ENCODE measurements around the gene GAN.
A peak's percentile ranks its signal among the peaks of the same experiment; 100 is the strongest.

The GAN gene

GRCh38 chr16:81358860-81359259 is 44.1 kb downstream of the GAN start:
- DNase-seq = no peak

- DNase-seq = no peak
Observed at GRCh38 chr16:81360135-81360534, 45.4 kb downstream of the GAN start.

GRCh38 chr16:81365731-81366130 is 51.0 kb downstream of the GAN start:
- DNase-seq = no peak

- peak in 1 of 2 donors; percentile 61 for DNase-seq
Observed at GRCh38 chr16:81366316-81366932, 51.7 kb downstream of the GAN start.

GRCh38 chr16:81367821-81368220 is 53.1 kb downstream of the GAN start:
- DNase-seq = no peak

GRCh38 chr16:81369888-81370504 is 55.2 kb downstream of the GAN start:
- DNase-seq = no peak

- no peak for DNase-seq
Observed at GRCh38 chr16:81371106-81371505, 56.3 kb downstream of the GAN start.

- DNase-seq = no peak
Observed at GRCh38 chr16:81374550-81374949, 59.8 kb downstream of the GAN start.

- DNase-seq = no peak
Observed at GRCh38 chr16:81376880-81377279, 62.1 kb downstream of the GAN start.

- DNase-seq = no peak
Observed at GRCh38 chr16:81378049-81378448, 63.3 kb downstream of the GAN start.

- no peak for DNase-seq
Observed at GRCh38 chr16:81380932-81381331, 66.2 kb downstream of the GAN start.

GRCh38 chr16:81384006-81384405 is 69.2 kb downstream of the GAN start:
- no peak for DNase-seq

GRCh38 chr16:81385031-81385756 is 70.4 kb downstream of the GAN start:
- DNase-seq = no peak

- DNase-seq = no peak
Observed at GRCh38 chr16:81388357-81388756, 73.6 kb downstream of the GAN start.

- no peak for DNase-seq
Observed at GRCh38 chr16:81390840-81391239, 76.1 kb downstream of the GAN start.

GRCh38 chr16:81392011-81392410 is 77.2 kb downstream of the GAN start:
- DNase-seq = no peak

- no peak for DNase-seq
Observed at GRCh38 chr16:81394416-81394815, 79.7 kb downstream of the GAN start.

GRCh38 chr16:81394966-81395655 is 80.3 kb downstream of the GAN start:
- DNase-seq = no peak

- DNase-seq = no peak
Observed at GRCh38 chr16:81397058-81397878, 82.5 kb downstream of the GAN start.

- DNase-seq = no peak
Observed at GRCh38 chr16:81397879-81398520, 83.2 kb downstream of the GAN start.

GRCh38 chr16:81399909-81400308 is 85.1 kb downstream of the GAN start:
- DNase-seq = no peak

Measured in CD4-positive, alpha-beta T cell treated with Interleukin-1 beta for 1 hour (primary cell).